ENCODE results near the gene RNF217. TPM values are rescaled to one million over a fixed set of nuclear protein-coding genes. Genes with fewer than 3 reads are reported as not detected.

RNF217 gene
- total and polyA plus RNA-seq, 2 of the 13 experiments (the other 11 are each of a cell fraction or from before 2014, with no cell fraction given), result 2.2 to 2.4 TPM

DNA sequence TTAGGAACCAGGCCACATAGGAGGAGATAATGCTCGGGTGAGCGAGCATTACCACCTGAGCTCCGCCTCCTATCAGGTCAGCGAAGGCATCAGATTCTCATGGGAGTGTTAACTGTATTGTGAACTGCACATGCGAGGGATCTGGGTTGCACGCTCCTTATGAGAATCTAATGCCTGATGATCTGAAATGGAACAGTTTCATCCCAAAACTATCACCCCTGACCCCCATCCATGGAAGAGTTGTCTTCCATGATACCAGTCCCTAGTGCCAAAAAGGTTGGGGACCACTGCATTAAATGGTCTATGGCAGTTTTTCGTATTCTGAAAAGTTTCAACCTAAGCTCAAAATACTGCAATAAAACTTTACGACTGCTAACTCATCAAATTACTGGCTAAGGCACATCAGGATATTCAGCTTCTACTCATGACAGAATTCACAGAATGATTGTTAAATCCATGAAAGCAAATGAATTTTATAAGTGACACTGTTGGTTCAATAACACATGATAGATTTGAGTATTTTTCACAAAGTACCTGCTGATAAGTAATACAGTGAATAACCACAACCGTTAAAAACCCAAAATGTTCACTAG is 25.9 kb downstream of the RNF217 start:
- no peaks in the 10 kb centered on the region for H3K27me3 ChIP-seq (ENCODE audit: control insufficient read depth in 1 of 2, insufficient read depth in 2 of 2, low read length in 2 of 2)
- no peaks in the 10 kb centered on the region for H3K4me1 ChIP-seq (ENCODE audit: insufficient read depth, low read length)
- CTCF ChIA-PET (ENCODE audit: low intra/inter-chr PET ratio, low total read pairs), result no interaction called here
- WGBS (ENCODE audit: low lambda C conversion rate), result 53% methylated on average over 9 of the region's 9 CpGs
- H3K4me2 ChIP-seq (ENCODE audit: low read depth, low read length), result no peak overlapping the region
- no peaks in the 10 kb centered on the region for H3K79me2 ChIP-seq (ENCODE audit: insufficient read depth, low read length)
- no peaks in the 10 kb centered on the region for H3K9me3 ChIP-seq (ENCODE audit: low read length)
- in situ Hi-C loops (cut with HindIII; ENCODE audit: extremely low pct_ligation_motif_present, low pct_unique_long_range_greater_than_20kb) (no loop called here), intact Hi-C loops (cut with micrococcal nuclease; ENCODE audit: unreplicated experiment) (no loop called here)
- TF ChIP-seq ZNF121 (CRISPR knock-in tag; IDR thresholded peaks at IDR 0.05), result no peak
- TF ChIP-seq RERE (CRISPR knock-in tag; IDR thresholded peaks at IDR 0.05; ENCODE audit: low read depth), result no peak
- TF ChIP-seq MAFK (conservative IDR thresholded peaks at IDR 0.05 in 1 of 2, IDR thresholded peaks at IDR 0.05 in 1 of 2; ENCODE audit: low read length in 2 of 2), result peak in 1 of 2 experiments; percentile 21; a peak in 1 of 4 replicates
- TF ChIP-seq, protein P1, sequence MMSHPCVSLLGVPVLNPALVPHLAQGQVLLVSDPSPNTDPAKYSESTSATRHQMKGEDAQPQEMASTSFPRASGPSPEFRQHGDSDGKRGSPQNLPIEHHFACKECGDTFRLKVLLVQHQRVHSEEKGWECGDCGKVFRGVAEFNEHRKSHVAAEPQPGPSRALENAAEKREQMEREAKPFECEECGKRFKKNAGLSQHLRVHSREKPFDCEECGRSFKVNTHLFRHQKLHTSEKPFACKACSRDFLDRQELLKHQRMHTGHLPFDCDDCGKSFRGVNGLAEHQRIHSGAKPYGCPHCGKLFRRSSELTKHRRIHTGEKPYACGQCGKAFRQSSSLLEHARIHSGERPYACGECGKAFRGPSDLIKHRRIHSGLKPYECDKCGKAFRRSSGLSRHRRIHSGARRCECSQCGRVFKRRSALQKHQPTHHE (CRISPR knock-in tag; IDR thresholded peaks at IDR 0.05; ENCODE audit: borderline replicate concordance), result no peak
- TF ChIP-seq ZNF34 (CRISPR knock-in tag; IDR thresholded peaks at IDR 0.05; ENCODE audit: borderline replicate concordance), result no peak
- TF ChIP-seq MAFF (IDR thresholded peaks at IDR 0.05; ENCODE audit: low read depth, low read length), result 0 out of 2 replicates have a peak, but pooled peaks have one; percentile 9
- TF ChIP-seq CC2D1A (CRISPR knock-in tag; IDR thresholded peaks at IDR 0.05), result no peak
- no peak for DNase-seq (ENCODE audit: low spot score)
- no peak for FAIRE-seq
- no peaks in the 10 kb centered on the region for H3K36me3 ChIP-seq (replicated peaks in 1 of 2; ENCODE audit: control insufficient read depth in 1 of 2, insufficient read depth in 2 of 2, low read length in 2 of 2)
- H3K27ac ChIP-seq (ENCODE audit: extremely low read length, insufficient read depth, low read length), result no peak overlapping the region
- no peaks in the 10 kb centered on the region for H4K20me1 ChIP-seq (ENCODE audit: insufficient read depth, low read length)
- H2AFZ ChIP-seq (ENCODE audit: low read length), result no peak overlapping the region
- H3K4me3 ChIP-seq (replicated peaks in 1 of 3; ENCODE audit: insufficient read depth in 1 of 3, low read depth in 2 of 3, low read length in 3 of 3), result no peak overlapping the region
- no peak for ATAC-seq
- POLR2A ChIA-PET, result no interaction called here
- no peak overlapping the region for H3K9ac ChIP-seq (ENCODE audit: insufficient read depth, low read depth, low read length)
- BruUV-seq (replicated peaks), result no TSS peak

Data from HepG2 (cell line).